Stimulated activated CD8-positive, alpha-beta memory T cell treated with anti-CD3 and anti-CD28 coated beads, Interleukin-4, amount 100 ng/mL, for 48 hours (primary cell): Measurements from ENCODE around the gene SYTL3.
A peak's percentile ranks its signal among the peaks of the same experiment; 100 is the strongest.
"Not testable (repeated sequence)": the region's sequence is repeated elsewhere in the genome, so short reads cannot be mapped to it uniquely, and the experiment has no call there.

Experiments
- DNase-seq: peaks from one replicate; pipeline ENCODE4 v3.0.0-alpha.2; 2020

The SYTL3 gene

GRCh38 chr6:158665332-158665731, 15.5 kb downstream of the SYTL3 start:
- peak; percentile 8 for DNase-seq

DNA sequence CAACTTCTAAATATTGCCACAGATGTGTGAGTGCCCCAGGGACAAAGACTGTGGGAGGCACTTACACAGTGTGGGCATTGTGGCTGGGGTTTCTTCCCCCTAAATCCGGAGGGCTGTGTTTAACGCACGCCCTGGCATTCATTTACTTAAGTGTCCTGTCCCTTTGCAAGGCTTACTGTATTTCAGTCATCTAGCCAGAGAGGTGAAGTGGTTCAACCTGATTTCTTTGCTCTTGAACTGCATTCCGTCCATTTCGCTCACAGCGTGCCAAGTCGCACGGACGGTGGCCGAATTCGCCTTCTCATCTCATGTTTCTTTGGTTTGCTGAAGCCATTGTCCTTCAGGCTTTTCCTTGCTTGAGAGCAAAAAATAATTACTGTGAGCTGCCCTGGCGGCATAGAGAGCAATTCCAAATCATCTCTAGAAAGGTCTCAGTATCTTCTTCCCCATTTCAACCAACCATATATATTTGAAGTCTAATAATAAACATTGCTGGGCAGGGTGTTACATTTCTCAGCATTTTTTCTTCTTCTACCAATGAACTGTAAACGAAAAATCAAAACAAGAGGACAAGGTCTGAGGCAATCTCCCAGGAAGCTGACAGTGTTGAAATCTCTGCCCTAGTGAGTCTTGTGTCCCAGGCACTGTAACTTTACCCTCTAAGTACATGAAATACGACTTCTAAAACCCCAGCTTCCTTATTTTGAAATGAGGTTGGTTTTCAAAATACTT, 16.9 kb downstream of the SYTL3 start:
- DNase-seq: peak; percentile 13

DNA sequence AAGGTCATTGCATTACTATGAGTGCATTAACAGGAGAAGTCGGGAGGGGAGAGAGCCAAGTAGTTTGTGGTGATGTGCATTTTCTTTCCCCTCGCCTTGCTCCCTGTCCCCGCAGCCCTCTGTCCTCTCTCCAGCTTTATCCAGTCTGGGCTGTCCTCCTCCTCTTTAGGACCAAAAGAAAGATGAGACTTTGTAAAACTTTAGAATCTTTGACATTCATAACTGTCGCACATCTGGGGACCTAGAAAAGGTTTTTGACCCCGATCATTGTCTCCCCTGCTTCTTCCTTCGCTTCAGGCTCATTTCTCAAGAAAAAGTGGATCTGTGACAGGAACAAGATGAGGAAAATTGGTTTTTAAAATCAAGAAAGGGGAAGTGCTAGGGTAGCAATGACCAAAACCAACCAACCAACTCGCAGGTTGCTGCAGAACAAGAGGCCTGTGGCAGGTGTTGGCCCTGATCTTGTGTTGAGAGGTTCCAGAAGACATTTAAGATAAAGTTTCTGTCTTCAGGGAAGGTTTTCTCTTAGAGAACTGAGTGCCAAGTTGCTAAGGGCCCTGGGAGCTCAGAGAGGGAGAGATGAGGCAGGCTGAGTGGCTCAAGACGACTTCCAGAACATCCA, 17.6 kb downstream of the SYTL3 start:
- peak; percentile 10 for DNase-seq

GRCh38 chr6:158668707-158669103, 18.9 kb downstream of the SYTL3 start:
- peak; percentile 17 for DNase-seq

- peak; percentile 24 for DNase-seq
These were observed 19.5 kb downstream of the SYTL3 start for GRCh38 chr6:158669145-158670035.

DNA sequence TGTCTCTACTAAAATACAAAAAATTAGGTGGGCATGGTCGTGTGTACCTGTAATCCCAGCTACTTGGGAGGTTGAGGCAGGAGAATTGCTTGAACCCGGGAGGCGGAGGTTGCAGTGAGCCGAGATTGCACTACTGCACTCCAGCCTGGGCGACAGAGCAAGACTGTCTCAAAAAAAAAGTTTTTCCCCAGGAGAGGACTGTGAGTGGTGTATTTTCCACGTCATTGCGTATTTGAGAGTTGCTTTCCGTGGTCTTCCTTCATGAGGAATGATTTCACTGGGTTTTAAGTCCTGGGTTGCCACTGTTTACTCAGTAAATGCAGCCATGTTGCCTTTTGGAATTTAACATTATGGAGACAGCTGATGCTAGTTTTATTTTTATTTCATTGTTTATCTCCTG, 22.3 kb downstream of the SYTL3 start:
- DNase-seq: not testable (repeated sequence)

- peak; percentile 9 for DNase-seq
These were observed 22.9 kb downstream of the SYTL3 start for GRCh38 chr6:158672726-158673125.

DNA sequence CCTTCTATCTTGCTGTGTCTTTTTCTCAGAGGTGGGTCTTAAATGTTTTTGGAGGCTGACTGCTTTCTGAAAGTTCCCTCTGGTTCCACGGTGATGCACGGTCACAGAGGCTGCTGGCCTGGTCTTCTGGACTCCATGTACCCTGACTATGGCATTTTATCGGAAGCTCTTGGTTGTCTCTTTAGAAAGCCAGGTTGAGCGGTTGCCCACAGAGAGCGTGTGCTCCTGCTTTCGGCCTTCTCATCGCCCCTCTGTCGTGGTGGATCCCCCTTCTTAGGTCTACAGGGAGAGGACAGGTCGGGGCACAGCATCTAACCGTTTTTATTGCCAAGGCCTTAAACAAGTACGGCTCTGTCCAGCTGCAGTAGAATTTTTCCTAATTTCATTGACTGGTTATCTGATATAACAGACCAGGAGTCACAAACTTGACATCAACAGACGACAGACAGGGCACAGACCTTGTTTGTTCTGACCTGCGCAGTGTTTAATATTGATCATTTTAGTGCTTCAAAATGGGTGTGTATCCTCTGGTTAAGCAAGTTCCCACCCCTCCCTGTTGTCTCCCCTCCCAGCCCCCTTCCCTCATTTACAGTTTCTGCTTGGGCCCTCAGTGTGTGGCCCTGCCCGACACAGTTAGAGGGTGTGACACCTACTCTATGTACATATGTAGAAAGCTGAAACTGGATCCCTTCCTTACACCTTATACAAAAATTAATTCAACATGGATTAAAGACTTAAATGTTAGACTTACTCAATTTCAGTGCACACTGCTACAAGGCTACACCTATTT, 24.7 kb downstream of the SYTL3 start:
- peak; percentile 17 for DNase-seq

DNA sequence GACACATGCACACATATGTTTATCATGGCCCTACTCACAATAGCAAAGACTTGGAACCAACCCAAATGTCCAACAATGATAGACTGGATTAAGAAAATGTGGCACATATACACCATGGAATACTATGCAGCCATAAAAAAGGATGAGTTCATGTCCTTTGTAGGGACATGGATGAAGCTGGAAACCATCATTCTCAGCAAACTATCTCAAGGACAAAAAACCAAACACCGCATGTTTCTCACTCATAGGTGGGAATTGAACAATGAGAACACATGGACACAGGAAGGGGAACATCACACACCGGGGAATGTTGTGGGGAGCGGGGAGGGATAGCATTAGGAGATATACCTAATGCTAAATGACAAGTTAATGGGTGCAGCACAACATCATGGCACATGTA, 27.2 kb downstream of the SYTL3 start:
- DNase-seq: not testable (repeated sequence)

DNA sequence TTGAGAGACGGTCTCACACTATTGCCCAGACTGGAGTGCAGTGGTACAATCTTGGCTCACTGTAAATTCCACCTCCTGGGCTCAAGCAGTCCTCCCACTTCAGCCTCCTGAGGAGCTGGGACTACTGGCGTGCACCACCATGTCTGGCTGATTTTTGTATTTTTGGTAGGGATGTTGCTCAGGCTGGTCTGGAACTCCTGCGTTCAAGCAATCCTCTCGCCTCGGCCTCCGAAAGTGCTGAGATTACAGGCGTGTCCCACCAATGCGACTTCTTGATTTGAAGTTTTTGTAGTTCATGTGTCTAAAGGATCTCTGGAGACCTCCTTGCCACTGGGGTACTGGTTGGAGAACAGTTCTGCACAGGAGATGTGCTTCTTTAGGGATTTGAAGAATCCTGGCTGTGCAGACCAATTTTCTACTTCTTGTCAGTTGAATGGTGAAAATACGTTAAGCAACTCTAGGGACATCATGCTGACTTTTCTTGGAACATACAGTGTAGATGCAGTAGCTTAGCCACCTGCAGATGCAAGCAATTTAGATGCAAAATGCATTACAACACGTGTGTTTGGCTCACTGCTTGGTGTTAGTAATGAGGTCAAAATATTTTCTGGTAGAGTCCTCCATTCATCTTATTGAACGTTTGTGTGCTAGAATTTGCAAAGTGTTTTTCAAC, 28.2 kb downstream of the SYTL3 start:
- peak; percentile 23 for DNase-seq

GRCh38 chr6:158680015-158680414, 30.2 kb downstream of the SYTL3 start:
- no peak for DNase-seq

- DNase-seq: peak; percentile 8
These were observed 30.6 kb downstream of the SYTL3 start for GRCh38 chr6:158680481-158680880.

DNA sequence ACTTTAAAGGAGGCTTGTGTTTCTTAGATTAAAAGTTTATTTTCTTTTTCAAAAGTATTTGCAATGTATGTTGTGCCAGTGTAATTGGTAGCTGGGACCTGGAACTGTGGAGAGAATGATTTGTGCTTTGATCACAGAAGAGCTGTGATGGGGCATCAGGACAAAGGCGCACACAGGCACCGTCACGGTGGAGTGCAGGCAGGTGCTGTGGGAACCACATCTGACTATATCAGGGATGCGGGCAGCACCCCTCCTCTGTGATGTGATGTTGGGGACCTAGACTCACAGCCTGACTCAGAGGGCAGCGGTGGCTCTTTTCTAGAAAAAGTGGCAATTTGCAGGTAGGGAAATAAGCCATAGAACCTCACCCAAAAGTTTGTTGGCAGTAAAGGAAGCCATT, 34.5 kb downstream of the SYTL3 start:
- DNase-seq: peak; percentile 24

GRCh38 chr6:158684745-158685324, 35.0 kb downstream of the SYTL3 start:
- peak; percentile 9 for DNase-seq

GRCh38 chr6:158686311-158686710, 36.5 kb downstream of the SYTL3 start:
- peak; percentile 23 for DNase-seq

- DNase-seq: peak; percentile 41
These were observed 37.0 kb downstream of the SYTL3 start for GRCh38 chr6:158686791-158687381.

- peak; percentile 16 for DNase-seq
These were observed 37.7 kb downstream of the SYTL3 start for GRCh38 chr6:158687506-158687905.

DNA sequence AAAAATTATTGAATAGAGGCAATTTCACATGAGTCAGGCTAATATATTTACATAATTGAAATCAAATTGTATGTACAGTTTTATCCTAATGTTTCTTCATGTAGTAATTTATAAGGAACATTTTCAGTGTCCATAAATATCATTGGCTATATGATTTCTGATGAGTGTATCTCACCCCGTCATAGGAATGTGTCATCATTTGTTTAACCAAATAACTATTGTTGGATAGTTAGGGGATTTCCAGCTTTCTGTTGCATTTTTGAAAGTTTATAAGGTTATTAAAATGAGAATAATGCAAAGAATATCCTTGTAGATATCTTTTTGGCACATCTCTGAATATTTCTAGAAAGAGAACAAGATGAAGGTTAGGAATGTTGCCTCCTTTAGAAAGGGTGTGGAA, 39.0 kb downstream of the SYTL3 start:
- no peak for DNase-seq

DNA sequence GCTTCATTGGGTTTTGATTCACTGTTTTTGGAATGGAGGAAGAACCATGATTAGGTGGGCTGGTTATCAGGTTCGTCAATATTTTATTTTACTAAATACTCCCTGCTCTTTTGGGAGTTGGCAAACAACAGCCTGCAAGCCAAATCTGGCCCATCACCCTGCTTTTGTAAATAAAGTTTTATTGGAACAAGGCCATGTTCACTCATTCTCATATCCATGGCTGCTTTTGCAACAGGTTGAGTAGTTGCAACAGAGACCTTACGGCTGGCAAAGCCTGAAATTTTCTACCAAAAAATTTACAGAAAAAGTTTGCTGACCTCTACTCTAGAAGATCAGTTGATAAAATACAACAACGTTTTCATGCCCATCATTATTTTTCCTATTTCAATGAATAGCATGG, 45.1 kb downstream of the SYTL3 start:
- DNase-seq: peak; percentile 14

GRCh38 chr6:158697811-158698210, 48.0 kb downstream of the SYTL3 start:
- peak; percentile 22 for DNase-seq

- DNase-seq: peak; percentile 65
These were observed 49.1 kb downstream of the SYTL3 start for GRCh38 chr6:158698931-158699330.
